Prostate gland (tissue), 2 donors: ENCODE measurements around the gene LYPD6B. TPM values are rescaled to one million over a fixed set of nuclear protein-coding genes. Genes with fewer than 3 reads are reported as not detected.

ENCODE experiments used
- DNase-seq: peaks from one replicate; pipeline ENCODE4 v3.0.0-alpha.2; 2019; ENCODE audit warnings: low spot score
- H3K27ac ChIP-seq, 2 donors: fragments of 200-600 bp; sonication (generic); 2 replicates each; pipeline ENCODE4 v1.5.1; 2017 to 2019
- H3K27me3 ChIP-seq: fragments of 200-600 bp; sonication (generic); replicated peaks from 2 replicates; pipeline ENCODE4 v1.5.1; 2019; ENCODE audit not compliant: insufficient read depth
- H3K36me3 ChIP-seq, 2 donors: fragments of 200-600 bp; sonication (generic); 1 replicate in 1 of 2; 2 replicates in 1 of 2; pipeline versions ENCODE4 v1.5.1 to v1.8.1; 2017 to 2019
- H3K4me1 ChIP-seq: fragments of 200-600 bp; sonication (generic); replicated peaks from 2 replicates; pipeline ENCODE4 v1.5.1; 2019
- H3K4me3 ChIP-seq, 2 donors: fragments of 200-600 bp; sonication (generic); 2 replicates each; pipeline ENCODE4 v1.5.1; 2017 to 2019
- H3K9me3 ChIP-seq: fragments of 200-600 bp; sonication (generic); 2 replicates; pipeline ENCODE4 v1.5.1; 2017
- POLR2A ChIP-seq: fragments of 450-650 bp; IDR thresholded peaks from one replicate; pipeline ENCODE4 v1.6.1; 2016; ENCODE audit warnings: antibody characterized with exemption, mild to moderate bottlenecking
- POLR2AphosphoS5 ChIP-seq: sonication (generic); formaldehyde crosslinking; IDR thresholded peaks from one replicate; pipeline ENCODE4 v1.6.1; 2017; ENCODE audit warnings: antibody characterized with exemption
- WGBS: methylation state at CpG from one replicate; pipeline ENCODE4 v1.1.5; 2018; 5-methylcytosine and 5-hydroxymethylcytosine counted together
- intact Hi-C: fragments of 100-400 bp; cut with DNase I; formaldehyde crosslinking; loops from one replicate; pipeline ENCODE4 v1.14.2; 2022
- total RNA-seq, 2 donors: library from RNA; depleted of rRNA; stranded (reverse); fragments of >200 nt; gene quantifications; one replicate each; pipeline ENCODE4 v1.1.0, GENCODE V29; 2016
- TF ChIP-seq, protein P1 (sequence below), 4 experiments: fragments of 200-600 bp in 2 of 4; fragments of 450-650 bp in 2 of 4; sonication (generic) in 2 of 4; IDR thresholded peaks; 1 replicate in 3 of 4; 2 replicates in 1 of 4; pipeline ENCODE4 v1.5.1; 2016 to 2019; ENCODE audit warnings: antibody characterized with exemption in 4 of 4, mild to moderate bottlenecking in 2 of 4, moderate library complexity in 2 of 4

The LYPD6B gene
- total RNA-seq, 2 donors from 2014 or later, result 16.8 to 17.8 TPM

DNA sequence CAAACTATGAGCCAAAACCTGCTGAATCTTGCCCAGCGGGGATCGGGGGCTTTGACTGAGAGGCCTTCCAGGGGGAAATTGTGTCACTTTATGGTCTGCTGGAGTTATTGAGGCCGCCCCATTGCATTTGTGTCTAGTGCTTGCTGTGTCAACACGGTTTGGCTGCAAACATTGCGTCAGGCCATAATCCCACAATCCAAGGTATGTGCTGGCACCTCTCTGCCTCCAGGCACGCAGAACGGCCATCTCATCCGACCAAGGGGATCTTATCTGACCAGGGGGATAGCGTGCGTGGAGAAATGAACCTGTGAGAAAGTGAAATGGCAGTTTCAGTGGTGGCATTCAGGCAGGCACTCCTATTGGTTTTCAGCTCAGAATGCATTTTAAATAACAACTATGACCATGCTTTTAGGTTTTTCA, 18.1 kb upstream of the LYPD6B start:
- Histone ChIP-seq H3K4me1 (no peaks in the 10 kb centered on the region), H3K4me3 (no peak overlapping the region), H3K9me3 (no peaks in the 10 kb centered on the region), H3K36me3 (no peaks in the 10 kb centered on the region), H3K27me3 (no peaks in the 10 kb centered on the region), H3K27ac (no peak overlapping the region)
- 46% methylated on average over 10 of the region's 10 CpGs for WGBS
- TF ChIP-seq POLR2A, result no peak
- TF ChIP-seq, protein P1, sequence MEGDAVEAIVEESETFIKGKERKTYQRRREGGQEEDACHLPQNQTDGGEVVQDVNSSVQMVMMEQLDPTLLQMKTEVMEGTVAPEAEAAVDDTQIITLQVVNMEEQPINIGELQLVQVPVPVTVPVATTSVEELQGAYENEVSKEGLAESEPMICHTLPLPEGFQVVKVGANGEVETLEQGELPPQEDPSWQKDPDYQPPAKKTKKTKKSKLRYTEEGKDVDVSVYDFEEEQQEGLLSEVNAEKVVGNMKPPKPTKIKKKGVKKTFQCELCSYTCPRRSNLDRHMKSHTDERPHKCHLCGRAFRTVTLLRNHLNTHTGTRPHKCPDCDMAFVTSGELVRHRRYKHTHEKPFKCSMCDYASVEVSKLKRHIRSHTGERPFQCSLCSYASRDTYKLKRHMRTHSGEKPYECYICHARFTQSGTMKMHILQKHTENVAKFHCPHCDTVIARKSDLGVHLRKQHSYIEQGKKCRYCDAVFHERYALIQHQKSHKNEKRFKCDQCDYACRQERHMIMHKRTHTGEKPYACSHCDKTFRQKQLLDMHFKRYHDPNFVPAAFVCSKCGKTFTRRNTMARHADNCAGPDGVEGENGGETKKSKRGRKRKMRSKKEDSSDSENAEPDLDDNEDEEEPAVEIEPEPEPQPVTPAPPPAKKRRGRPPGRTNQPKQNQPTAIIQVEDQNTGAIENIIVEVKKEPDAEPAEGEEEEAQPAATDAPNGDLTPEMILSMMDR (IDR thresholded peaks at IDR 0.05), result no peak
- no peak for TF ChIP-seq POLR2AphosphoS5
- peak; percentile 65 for DNase-seq
- intact Hi-C loops, result no loop called here

DNA sequence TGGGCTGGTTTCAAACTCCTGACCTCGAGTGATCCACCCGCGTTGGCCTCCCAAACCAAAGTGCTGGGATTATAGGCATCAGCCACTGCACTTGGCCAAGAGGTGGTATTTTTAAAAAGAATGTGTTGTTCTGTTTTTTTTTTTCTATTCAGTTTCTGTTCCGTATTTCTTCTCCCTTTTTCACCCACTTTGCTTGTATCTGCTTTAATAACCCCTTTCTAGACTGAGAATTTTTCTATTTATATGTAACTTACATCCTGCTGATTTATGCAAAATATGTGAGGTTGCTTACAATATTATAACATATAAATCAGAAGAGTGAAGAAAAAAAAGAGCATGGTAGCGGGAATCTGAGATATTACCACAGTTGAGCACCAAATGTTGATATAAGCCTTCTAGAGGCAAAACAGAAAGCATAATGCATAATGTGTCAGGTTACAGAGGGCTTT, 17.2 kb upstream of the LYPD6B start:
- intact Hi-C loops, result no loop called here
- no peaks in the 10 kb centered on the region for H3K36me3 ChIP-seq
- no peak for DNase-seq

DNA sequence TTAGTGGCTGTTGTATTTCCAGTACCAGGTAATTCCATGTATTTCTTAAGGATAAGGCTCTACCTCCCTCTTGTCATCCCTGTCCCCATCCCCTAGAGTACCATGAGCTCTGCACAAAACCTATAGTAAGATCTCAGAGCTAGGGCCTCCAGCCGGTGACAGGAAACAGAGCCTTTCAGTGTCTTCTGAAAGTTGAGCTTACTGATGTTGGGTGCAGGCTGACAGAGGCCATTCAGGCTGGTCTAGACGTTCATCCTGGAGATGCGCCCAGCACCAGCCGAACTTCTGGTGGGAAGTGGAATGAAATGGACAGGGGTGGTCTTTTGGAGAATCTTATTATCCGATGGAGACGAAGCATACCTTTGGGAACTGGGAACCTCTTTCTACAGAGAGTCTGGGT, 16.7 kb upstream of the LYPD6B start:
- intact Hi-C loops, result no loop called here
- no peak for DNase-seq
- H3K27ac ChIP-seq, result no peak overlapping the region
- H3K27me3 ChIP-seq, result no peaks in the 10 kb centered on the region
- TF ChIP-seq, protein P1 (IDR thresholded peaks at IDR 0.05), result no peak
- TF ChIP-seq POLR2AphosphoS5, result no peak
- no peak for TF ChIP-seq POLR2A
- no peaks in the 10 kb centered on the region for H3K9me3 ChIP-seq
- H3K4me3 ChIP-seq, result no peak overlapping the region
- H3K36me3 ChIP-seq, result no peaks in the 10 kb centered on the region
- H3K4me1 ChIP-seq, result no peaks in the 10 kb centered on the region
- WGBS, result 93% methylated on average over 6 of the region's 6 CpGs

More for the DNA sequence above, 17.2 kb upstream of the LYPD6B start:
- 82% methylated on average over 5 of the region's 5 CpGs for WGBS
- Histone ChIP-seq H3K4me3 (no peak overlapping the region), H3K27ac (no peak overlapping the region), H3K27me3 (no peaks in the 10 kb centered on the region), H3K9me3 (no peaks in the 10 kb centered on the region), H3K4me1 (no peaks in the 10 kb centered on the region)
- TF ChIP-seq POLR2AphosphoS5 (no peak), POLR2A (no peak)
- TF ChIP-seq, protein P1 (IDR thresholded peaks at IDR 0.05), result no peak

DNA sequence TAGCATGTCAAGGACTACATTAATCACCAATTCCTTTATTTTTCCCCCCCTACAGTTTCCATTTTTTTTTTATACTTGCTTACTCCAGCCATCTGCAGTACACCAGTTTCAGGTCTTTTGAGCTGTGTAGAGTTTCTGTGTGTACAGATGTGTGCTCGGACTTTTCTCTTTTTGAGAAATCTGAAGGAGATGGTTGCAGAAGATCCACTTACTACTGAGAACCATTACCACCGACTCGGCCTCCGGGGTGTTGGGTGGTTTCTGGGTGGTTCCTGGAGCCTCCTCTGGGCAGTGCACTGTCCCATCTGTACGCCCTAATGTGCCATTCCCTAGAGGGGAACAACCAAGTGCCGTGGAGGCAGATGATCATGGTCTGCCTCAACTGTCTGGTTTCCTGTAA, 15.4 kb upstream of the LYPD6B start:
- H3K27me3 ChIP-seq, result no peaks in the 10 kb centered on the region
- no peaks in the 10 kb centered on the region for H3K9me3 ChIP-seq
- TF ChIP-seq POLR2AphosphoS5, result no peak
- no peak for TF ChIP-seq POLR2A
- TF ChIP-seq, protein P1 (IDR thresholded peaks at IDR 0.05), result no peak
- WGBS, result 84% methylated on average over 6 of the region's 6 CpGs
- DNase-seq, result peak; percentile 1
- H3K4me1 ChIP-seq, result no peaks in the 10 kb centered on the region
- H3K4me3 ChIP-seq, result no peak overlapping the region
- no peaks in the 10 kb centered on the region for H3K36me3 ChIP-seq
- intact Hi-C loops, result no loop called here
- H3K27ac ChIP-seq, result no peak overlapping the region

DNA sequence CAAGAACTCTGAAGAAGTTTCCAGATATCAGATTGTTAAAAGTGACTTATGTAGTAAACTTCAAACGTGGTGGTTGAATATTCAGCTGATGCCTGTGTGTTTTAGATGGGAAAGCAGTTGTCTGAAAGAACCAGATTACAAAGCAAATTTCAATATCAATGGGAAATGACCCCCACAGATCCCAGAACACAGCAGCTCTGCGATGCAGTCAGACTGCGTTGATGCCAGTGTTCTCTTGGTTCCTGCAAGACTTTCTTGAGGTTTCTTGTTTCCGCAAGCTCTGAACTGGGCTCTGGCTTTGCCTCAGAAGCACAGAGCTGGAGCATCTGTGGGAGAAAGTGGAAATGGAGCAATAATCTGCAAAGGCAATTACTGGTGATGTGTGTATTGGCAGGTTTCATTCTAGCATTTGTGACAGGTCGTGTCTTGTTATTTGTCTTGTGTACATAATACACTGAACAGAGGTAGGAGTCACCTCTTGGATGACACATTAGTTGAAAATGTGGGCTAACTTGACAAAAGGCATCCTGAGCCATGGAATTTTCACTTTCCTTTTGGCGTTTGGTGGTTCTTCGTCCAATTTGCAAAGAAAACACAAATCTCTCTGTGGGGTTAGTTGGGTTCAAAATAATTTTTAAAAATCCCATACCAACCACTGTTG, 10.8 kb upstream of the LYPD6B start:
- DNase-seq, result no peak
- Histone ChIP-seq H3K9me3 (no peaks in the 10 kb centered on the region), H3K27me3 (no peaks in the 10 kb centered on the region), H3K27ac (no peak overlapping the region), H3K4me3 (no peak overlapping the region), H3K36me3 (no peaks in the 10 kb centered on the region), H3K4me1 (no peaks in the 10 kb centered on the region)
- 50% methylated on average over 7 of the region's 7 CpGs for WGBS
- intact Hi-C loops, result no loop called here
- peak; percentile 44 for TF ChIP-seq POLR2AphosphoS5
- TF ChIP-seq, protein P1 (IDR thresholded peaks at IDR 0.05), result no peak
